Fibroblast of lung (primary cell): ENCODE measurements around the gene CC2D1A.

Experiments used
- CTCF ChIP-seq, 2 donors: IDR thresholded peaks in 1 of 2; conservative IDR thresholded peaks in 1 of 2; 1 replicate in 1 of 2; 2 replicates in 1 of 2; pipeline ENCODE4 v1.5.1; 2011 to 2012; ENCODE audit warnings: low read length in 2 of 2, control low read depth in 1 of 2, inconsistent platforms in 1 of 2, low read depth in 1 of 2, mild to moderate bottlenecking in 1 of 2
- EZH2 ChIP-seq: IDR thresholded peaks from 2 replicates; pipeline ENCODE4 v1.5.1; 2012; ENCODE audit warnings: low read length, control low read depth, mild to moderate bottlenecking; ENCODE audit errors: missing control alignments

- TF ChIP-seq CTCF (conservative IDR thresholded peaks at IDR 0.05 in 1 of 2, IDR thresholded peaks at IDR 0.05 in 1 of 2; ENCODE audit: low read depth in 1 of 2, low read length in 2 of 2) (no peak), EZH2 (no peak)
Measured at GRCh38 chr19:13951799-13952153, 45.8 kb downstream of the CC2D1A start.
